ENCODE measurements around the gene SLAIN2. TPM values are rescaled to one million over a fixed set of nuclear protein-coding genes. Genes with fewer than 3 reads are reported as not detected.
"Not testable (repeated sequence)": the region's sequence is repeated elsewhere in the genome, so short reads cannot be mapped to it uniquely, and the experiment has no call there.

Gene SLAIN2
- total RNA-seq, 2 donors from 2014 or later = 70.2 to 98.5 TPM

DNA sequence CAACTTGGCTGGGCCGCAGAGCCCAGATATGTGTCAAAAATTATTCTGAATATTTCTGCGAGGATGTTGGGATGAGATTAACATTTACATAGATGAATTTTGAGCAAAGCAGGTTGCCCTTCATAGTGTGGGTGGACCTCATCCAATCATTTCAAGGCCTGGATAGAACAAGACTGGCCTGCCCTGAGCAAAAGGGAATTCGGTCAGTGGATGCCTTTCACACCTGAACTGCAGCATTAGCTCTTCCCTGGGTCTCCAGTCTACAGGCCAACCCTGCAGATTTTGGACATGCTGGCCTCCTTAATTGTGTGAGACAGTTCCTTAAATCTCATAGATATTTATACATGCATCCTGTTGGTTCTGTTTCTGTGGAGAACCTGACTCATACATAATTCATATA is 109.4 kb downstream of the SLAIN2 start:
- DNase-seq = no peak
- Histone ChIP-seq H3K4me1 (no peaks in the 10 kb centered on the region), H3K27ac (no peak overlapping the region), H3K9ac (ENCODE audit: low read depth in 2 of 2, low read length in 2 of 2) (no peak overlapping the region), H3K27me3 (no peaks in the 10 kb centered on the region), H3K36me3 (no peaks in the 10 kb centered on the region), H3K9me3 (no peaks in the 10 kb centered on the region), H3K4me3 (no peak overlapping the region)
- no peak for TF ChIP-seq CTCF (IDR thresholded peaks at IDR 0.05)
- intact Hi-C loops (cut with DNase I) = no loop called here

DNA sequence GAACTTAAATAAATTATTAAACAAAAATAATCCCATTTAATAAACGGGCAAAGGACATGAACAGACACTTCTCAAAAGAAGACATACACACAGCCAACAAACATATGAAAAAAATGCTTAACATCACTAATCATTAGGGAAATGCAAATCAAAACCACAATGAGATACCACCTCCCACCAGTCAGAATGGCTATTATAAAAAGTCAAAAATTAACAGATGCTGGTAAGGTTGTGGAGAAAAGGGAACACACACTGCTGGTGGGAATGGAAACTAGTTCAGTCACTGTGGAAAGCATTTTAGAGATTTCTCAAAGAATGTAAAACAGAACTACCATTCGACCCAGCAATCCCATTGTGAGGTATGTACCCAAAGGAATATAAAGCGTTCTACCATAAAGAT is 110.3 kb downstream of the SLAIN2 start:
- H3K4me3 ChIP-seq; intact Hi-C loops (cut with DNase I); H3K9me3 ChIP-seq; DNase-seq; H3K36me3 ChIP-seq; H3K4me1 ChIP-seq; H3K9ac ChIP-seq (ENCODE audit: low read depth in 2 of 2, low read length in 2 of 2); H3K27me3 ChIP-seq; H3K27ac ChIP-seq: not testable (repeated sequence)

DNA sequence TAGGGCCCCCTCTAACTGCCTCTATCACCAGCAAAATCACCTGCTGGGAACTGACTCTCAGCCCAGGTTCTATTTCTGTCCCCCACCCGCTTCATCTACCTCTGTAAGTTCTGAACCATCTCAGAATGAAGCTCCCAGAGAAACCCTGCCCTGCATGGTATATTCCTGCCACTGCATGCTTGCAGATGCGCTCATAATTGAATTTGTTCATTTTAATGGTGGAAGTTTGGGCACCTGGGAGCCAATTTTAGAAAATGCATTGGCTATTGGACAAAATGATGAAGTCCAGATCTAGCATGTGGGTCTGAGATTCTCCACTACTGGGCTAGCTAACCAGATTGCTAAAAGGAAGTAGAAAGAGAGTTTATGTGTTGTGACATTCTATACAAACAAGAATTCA is 113.3 kb downstream of the SLAIN2 start:
- H3K27me3 ChIP-seq = no peaks in the 10 kb centered on the region
- no peak for TF ChIP-seq CTCF (IDR thresholded peaks at IDR 0.05)
- no peak overlapping the region for H3K9ac ChIP-seq (ENCODE audit: low read depth in 2 of 2, low read length in 2 of 2)
- H3K36me3 ChIP-seq = no peaks in the 10 kb centered on the region
- intact Hi-C loops (cut with DNase I) = no loop called here
- no peak overlapping the region for H3K27ac ChIP-seq
- DNase-seq = no peak
- H3K4me1 ChIP-seq = no peaks in the 10 kb centered on the region
- no peak overlapping the region for H3K4me3 ChIP-seq
- no peaks in the 10 kb centered on the region for H3K9me3 ChIP-seq

DNA sequence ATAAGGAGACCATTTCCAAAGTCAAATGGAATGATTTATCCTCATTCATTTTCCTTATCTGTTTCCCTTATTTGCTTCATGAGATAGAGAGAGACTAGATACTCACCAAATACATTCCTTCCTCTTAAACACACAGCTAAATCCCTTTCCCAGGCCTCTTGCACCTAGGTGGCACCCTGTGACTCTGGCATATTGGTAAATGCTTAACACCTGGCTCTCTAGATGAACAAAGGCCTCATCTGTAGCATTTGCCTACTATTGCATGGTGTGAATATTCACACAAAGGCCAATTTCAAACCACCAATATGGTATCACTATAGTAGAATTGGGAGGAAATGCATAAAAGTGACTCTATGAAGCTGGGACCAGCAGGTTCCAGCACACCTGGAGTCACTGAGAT is 119.7 kb downstream of the SLAIN2 start:
- no peak overlapping the region for H3K4me3 ChIP-seq
- no peak for TF ChIP-seq CTCF (IDR thresholded peaks at IDR 0.05)
- H3K9ac ChIP-seq (ENCODE audit: low read depth in 2 of 2, low read length in 2 of 2) = no peak overlapping the region
- intact Hi-C loops (cut with DNase I) = no loop called here
- H3K27ac ChIP-seq = no peak overlapping the region
- DNase-seq = no peak
- no peaks in the 10 kb centered on the region for H3K9me3 ChIP-seq
- H3K36me3 ChIP-seq = no peaks in the 10 kb centered on the region
- H3K27me3 ChIP-seq = no peaks in the 10 kb centered on the region
- H3K4me1 ChIP-seq = no peaks in the 10 kb centered on the region

DNA sequence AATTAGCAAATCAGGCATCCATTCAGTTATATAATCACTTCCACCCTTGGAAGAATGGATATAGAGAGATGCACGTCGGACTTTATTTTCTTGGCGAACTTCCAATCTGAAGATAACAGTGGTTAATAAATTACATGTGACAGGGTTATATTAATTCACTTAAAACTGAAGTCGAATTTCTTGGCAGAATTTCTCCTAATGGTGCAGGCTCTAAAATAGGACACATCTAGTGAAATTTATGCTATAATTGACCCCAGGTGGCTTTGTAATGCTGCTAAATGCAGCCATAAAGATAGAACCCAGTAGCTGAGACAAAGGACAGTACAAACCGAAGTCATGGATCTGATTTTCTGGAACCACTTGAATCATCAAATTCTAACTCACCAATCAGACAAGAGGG is 121.0 kb downstream of the SLAIN2 start:
- H3K4me1 ChIP-seq = no peaks in the 10 kb centered on the region
- TF ChIP-seq CTCF (IDR thresholded peaks at IDR 0.05) = no peak
- no peaks in the 10 kb centered on the region for H3K36me3 ChIP-seq
- DNase-seq = no peak
- H3K9me3 ChIP-seq = no peaks in the 10 kb centered on the region
- no peaks in the 10 kb centered on the region for H3K27me3 ChIP-seq
- H3K4me3 ChIP-seq = no peak overlapping the region
- H3K27ac ChIP-seq = no peak overlapping the region
- intact Hi-C loops (cut with DNase I) = no loop called here
- no peak overlapping the region for H3K9ac ChIP-seq (ENCODE audit: low read depth in 2 of 2, low read length in 2 of 2)

- no peak for DNase-seq
- H3K9me3 ChIP-seq = no peaks in the 10 kb centered on the region
- no peaks in the 10 kb centered on the region for H3K36me3 ChIP-seq
- no peaks in the 10 kb centered on the region for H3K4me1 ChIP-seq
- intact Hi-C loops (cut with DNase I) = no loop called here
- H3K9ac ChIP-seq (ENCODE audit: low read depth in 2 of 2, low read length in 2 of 2) = no peak overlapping the region
- H3K27me3 ChIP-seq = no peaks in the 10 kb centered on the region
- H3K27ac ChIP-seq = no peak overlapping the region
- no peak overlapping the region for H3K4me3 ChIP-seq
- no peak for TF ChIP-seq CTCF (IDR thresholded peaks at IDR 0.05)
Observed at GRCh38 chr4:48467442-48467841, 126.1 kb downstream of the SLAIN2 start.
